ENCODE measurements around the gene ZNF592. TPM values are rescaled to one million over a fixed set of nuclear protein-coding genes. Genes with fewer than 3 reads are reported as not detected.

ZNF592 gene
- total and polyA plus RNA-seq, 2 of the 13 experiments (the other 11 are each of a cell fraction or from before 2014, with no cell fraction given): 8.2 to 9.8 TPM

GRCh38 chr15:84699538-84700191 lies 48.7 kb upstream of the ZNF592 start:
- no TSS peak for BruUV-seq (replicated peaks)
- H3K4me2 ChIP-seq (ENCODE audit: low read depth, low read length): no peak overlapping the region
- no peak for ATAC-seq
- no peak overlapping the region for H3K27ac ChIP-seq (ENCODE audit: extremely low read length, insufficient read depth, low read length)
- POLR2A ChIA-PET: no interaction called here
- TF ChIP-seq ZNF18 (CRISPR knock-in tag; IDR thresholded peaks at IDR 0.05; ENCODE audit: insufficient replicate concordance) (no peak), ZNF841 (CRISPR knock-in tag; IDR thresholded peaks at IDR 0.05; ENCODE audit: borderline replicate concordance) (no peak), JDP2 (CRISPR knock-in tag; IDR thresholded peaks at IDR 0.05; ENCODE audit: borderline replicate concordance) (no peak), ETV6 (CRISPR knock-in tag; conservative IDR thresholded peaks at IDR 0.05) (no peak), TRIM22 (IDR thresholded peaks at IDR 0.05) (no peak)
- H3K27me3 ChIP-seq (ENCODE audit: control insufficient read depth in 1 of 2, insufficient read depth in 2 of 2, low read length in 2 of 2): no peaks in the 10 kb centered on the region
- DNase-seq (ENCODE audit: low spot score): no peak
- no peak overlapping the region for H2AFZ ChIP-seq (ENCODE audit: low read length)
- in situ Hi-C loops (cut with HindIII; ENCODE audit: extremely low pct_ligation_motif_present, low pct_unique_long_range_greater_than_20kb) (no loop called here), intact Hi-C loops (cut with micrococcal nuclease; ENCODE audit: unreplicated experiment) (loop anchor here (10.0 kb wide), 1 partner anchor 45 kb away; the partner anchor contains the start of gene ZNF592)
- CTCF ChIA-PET (ENCODE audit: low intra/inter-chr PET ratio, low total read pairs): no interaction called here
- 0 out of 2 replicates have a peak, but pooled peaks cover 5% of the 10 kb centered on the region for H4K20me1 ChIP-seq (ENCODE audit: insufficient read depth, low read length)
- peaks cover 86% of the 10 kb centered on the region for H3K79me2 ChIP-seq (ENCODE audit: insufficient read depth, low read length)
- 94% methylated on average over 8 of the region's 8 CpGs for WGBS (ENCODE audit: low lambda C conversion rate)
- H3K4me1 ChIP-seq (ENCODE audit: insufficient read depth, low read length): peaks cover 23% of the 10 kb centered on the region
- no peak for FAIRE-seq
- H3K9ac ChIP-seq (ENCODE audit: insufficient read depth, low read depth, low read length): no peak overlapping the region
- H3K9me3 ChIP-seq (ENCODE audit: low read length): no peaks in the 10 kb centered on the region
- peaks cover 0 to 7% of the 10 kb centered on the region in 2 experiments; a peak in 1 of 5 replicates for H3K36me3 ChIP-seq (replicated peaks in 1 of 2; ENCODE audit: control insufficient read depth in 1 of 2, insufficient read depth in 2 of 2, low read length in 2 of 2)
- H3K4me3 ChIP-seq (replicated peaks in 1 of 3; ENCODE audit: insufficient read depth in 1 of 3, low read depth in 2 of 3, low read length in 3 of 3): no peak overlapping the region
